ENCODE results near the gene SPOCK1.

GRCh38 chr5:137344723-137345322 lies 154.3 kb downstream of the SPOCK1 start:
- no peak for TF ChIP-seq GATA3 (IDR thresholded peaks at IDR 0.05; ENCODE audit: low read depth, low read length)
- TF ChIP-seq GATA2 (IDR thresholded peaks at IDR 0.05; ENCODE audit: low read depth, low read length) = no peak

Measured in SH-SY5Y (cell line).